HEK293 (cell line): ENCODE results near the gene GUK1.

ENCODE experiments used
- CTCF ChIA-PET: fragments of 350-600 bp; formaldehyde crosslinking; extraction: SDS; loops from one replicate; lab custom pipeline; 2021; ENCODE audit warnings: antibody characterized with exemption; lab: Yijun Ruan, JAX
- POLR2A ChIA-PET: fragments of 300-600 bp; formaldehyde crosslinking; extraction: SDS; loops from one replicate; lab custom pipeline; 2020; ENCODE audit warnings: antibody characterized with exemption, inconsistent platforms; lab: Yijun Ruan, JAX
- H3K27ac ChIP-seq: fragments of 200-500 bp; sonication (Bioruptor generic); 2 replicates; pipeline ENCODE4 v1.5.1; 2014; ENCODE audit warnings: low read depth, low read length, control low read depth, inconsistent platforms; ENCODE audit errors: extremely low read depth
- H3K36me3 ChIP-seq, 2 experiments: fragments of 200-500 bp in 1 of 2; sonication (Bioruptor generic) in 1 of 2; 1 replicate in 1 of 2; 2 replicates in 1 of 2; pipeline ENCODE4 v1.5.1; 2014 to 2017; ENCODE audit warnings: inconsistent platforms in 2 of 2, low read length in 2 of 2; ENCODE audit not compliant: control insufficient read depth in 2 of 2, insufficient read depth in 1 of 2
- H3K4me1 ChIP-seq: fragments of 200-500 bp; sonication (Bioruptor generic); 2 replicates; pipeline ENCODE4 v1.5.1; 2014; ENCODE audit warnings: mild to moderate bottlenecking, low read length, inconsistent platforms; ENCODE audit not compliant: control insufficient read depth, insufficient read depth
- H3K4me3 ChIP-seq: 2 replicates; pipeline ENCODE4 v1.5.1; 2011; ENCODE audit warnings: low read depth, mild to moderate bottlenecking, control low read depth, low read length, moderate library complexity
- H3K9me3 ChIP-seq: fragments of 200-500 bp; sonication (Bioruptor generic); 2 replicates; pipeline ENCODE4 v1.5.1; 2014; ENCODE audit warnings: low read depth, low read length, inconsistent platforms; ENCODE audit not compliant: control insufficient read depth, insufficient read depth
- HIC1 ChIP-seq: fragments of 450-650 bp; formaldehyde crosslinking; IDR thresholded peaks from 2 replicates; pipeline ENCODE4 v1.5.1; 2016; ENCODE audit warnings: missing biosample characterization, missing genetic modification characterization
- KLF7 ChIP-seq: fragments of 450-650 bp; formaldehyde crosslinking; IDR thresholded peaks from 2 replicates; pipeline ENCODE4 v1.5.1; 2016; ENCODE audit warnings: missing biosample characterization, missing genetic modification characterization, borderline replicate concordance
- PATZ1 ChIP-seq: fragments of 450-650 bp; formaldehyde crosslinking; IDR thresholded peaks from 2 replicates; pipeline ENCODE4 v1.5.1; 2016; ENCODE audit warnings: missing biosample characterization, missing genetic modification characterization
- PBX3 ChIP-seq: sonication (generic); formaldehyde crosslinking; IDR thresholded peaks from 2 replicates; pipeline ENCODE4 v1.8.1; 2022; ENCODE audit warnings: mild to moderate bottlenecking, moderate library complexity, missing genetic modification reagents
- REST ChIP-seq: fragments of 450-650 bp; formaldehyde crosslinking; IDR thresholded peaks from 2 replicates; pipeline ENCODE4 v1.5.1; 2016; ENCODE audit warnings: missing biosample characterization, missing genetic modification characterization
- ZBTB6 ChIP-seq: fragments of 450-650 bp; formaldehyde crosslinking; IDR thresholded peaks from 2 replicates; pipeline ENCODE4 v1.5.1; 2017; ENCODE audit warnings: missing biosample characterization, missing genetic modification characterization
- ZNF211 ChIP-seq: fragments of 450-650 bp; formaldehyde crosslinking; IDR thresholded peaks from 2 replicates; pipeline ENCODE4 v1.5.1; 2016; ENCODE audit warnings: low read depth, missing biosample characterization, missing genetic modification characterization
- ZNF223 ChIP-seq: fragments of 450-650 bp; formaldehyde crosslinking; IDR thresholded peaks from 2 replicates; pipeline ENCODE4 v1.5.1; 2016; ENCODE audit warnings: missing biosample characterization, missing genetic modification characterization
- ZNF280D ChIP-seq: fragments of 450-650 bp; formaldehyde crosslinking; IDR thresholded peaks from 2 replicates; pipeline ENCODE4 v1.5.1; 2016; ENCODE audit warnings: missing biosample characterization, missing genetic modification characterization
- ZNF341 ChIP-seq: fragments of 450-650 bp; formaldehyde crosslinking; IDR thresholded peaks from 2 replicates; pipeline ENCODE4; 2016; ENCODE audit warnings: low read depth, missing biosample characterization, missing genetic modification characterization
- ZNF350 ChIP-seq: fragments of 450-650 bp; formaldehyde crosslinking; IDR thresholded peaks from 2 replicates; pipeline ENCODE4 v1.5.0; 2017; ENCODE audit warnings: missing biosample characterization, mild to moderate bottlenecking, missing genetic modification characterization
- ZNF426 ChIP-seq: fragments of 450-650 bp; formaldehyde crosslinking; IDR thresholded peaks from 2 replicates; pipeline ENCODE4 v1.5.1; 2017; ENCODE audit warnings: missing biosample characterization, missing genetic modification characterization, mild to moderate bottlenecking, inconsistent platforms, moderate library complexity
- ZNF501 ChIP-seq: fragments of 450-650 bp; formaldehyde crosslinking; IDR thresholded peaks from 2 replicates; pipeline ENCODE4 v1.5.1; 2016; ENCODE audit warnings: missing biosample characterization, missing genetic modification characterization
- ZNF521 ChIP-seq: fragments of 450-650 bp; formaldehyde crosslinking; IDR thresholded peaks from 2 replicates; pipeline ENCODE4 v1.5.1; 2017; ENCODE audit warnings: missing biosample characterization, mild to moderate bottlenecking, missing genetic modification characterization
- ZNF580 ChIP-seq: fragments of 450-650 bp; formaldehyde crosslinking; IDR thresholded peaks from 2 replicates; pipeline ENCODE4 v1.5.1; 2016; ENCODE audit warnings: missing biosample characterization, missing genetic modification characterization
- ZNF623 ChIP-seq: fragments of 450-650 bp; formaldehyde crosslinking; IDR thresholded peaks from 2 replicates; pipeline ENCODE4 v1.5.1; 2016; ENCODE audit warnings: missing biosample characterization, missing genetic modification characterization

Gene GUK1

GRCh38 chr1:228098323-228098931 lies 41.7 kb upstream of the GUK1 start:
- Histone ChIP-seq H3K9me3 (no peaks in the 10 kb centered on the region), H3K36me3 (peaks cover 6 to 78% of the 10 kb centered on the region in 2 experiments; a peak in 2 of 3 replicates), H3K27ac (no peak overlapping the region), H3K4me3 (no peak overlapping the region), H3K4me1 (no peaks in the 10 kb centered on the region; the same call in 1 of the 2 replicates)
- CTCF ChIA-PET, result interaction anchor here (0.6 to 4.3 kb wide), 3 partner anchors 20 to 99 kb away, joined by 3 to 20 read pairs (median 3); no protein-coding TSS in a partner anchor
- TF ChIP-seq ZNF501 (tag by site-specific recombination) (0 out of 2 replicates have a peak, but pooled peaks have one; percentile 29), ZNF223 (no peak), HIC1 (tag by site-specific recombination) (peak; percentile 18; the same call in 1 of the 2 replicates), PATZ1 (0 out of 2 replicates have a peak, but pooled peaks have one; percentile 17), KLF7 (tag by site-specific recombination) (0 out of 2 replicates have a peak, but pooled peaks have one; percentile 61)
- POLR2A ChIA-PET, result interaction anchor here (0.9 to 4.5 kb wide), 3 partner anchors 11 to 99 kb away, joined by 3 to 21 read pairs (median 4); partner anchors contain the start of gene ARF1

GRCh38 chr1:228099331-228099732 lies 40.7 kb upstream of the GUK1 start:
- CTCF ChIA-PET, result interaction anchor here (0.7 to 4.3 kb wide), 3 partner anchors 13 to 100 kb away, joined by 3 to 20 read pairs (median 3); no protein-coding TSS in a partner anchor
- H3K36me3 ChIP-seq, result peaks cover 6 to 71% of the 10 kb centered on the region in 2 experiments; a peak in 2 of 3 replicates
- TF ChIP-seq PBX3 (CRISPR knock-in tag) (0 out of 2 replicates have a peak, but pooled peaks have one; percentile 29), ZNF341 (tag by site-specific recombination) (peak; percentile 65), ZNF521 (tag by site-specific recombination) (no peak), ZBTB6 (no peak), ZNF623 (tag by site-specific recombination) (no peak), ZNF350 (tag by site-specific recombination) (no peak), ZNF211 (tag by site-specific recombination) (no peak), REST (tag by site-specific recombination) (no peak), ZNF580 (tag by site-specific recombination) (no peak), ZNF426 (tag by site-specific recombination) (no peak), ZNF280D (tag by site-specific recombination) (no peak)

More at GRCh38 chr1:228099331-228099732, 40.7 kb upstream of the GUK1 start:
- Histone ChIP-seq H3K4me3 (no peak overlapping the region), H3K9me3 (no peaks in the 10 kb centered on the region), H3K27ac (no peak overlapping the region), H3K4me1 (no peaks in the 10 kb centered on the region; the same call in 1 of the 2 replicates)
- POLR2A ChIA-PET, result interaction anchor here (0.9 to 4.5 kb wide), 3 partner anchors 12 to 100 kb away, joined by 4 to 21 read pairs (median 7); partner anchors contain the start of gene ARF1
